ENCODE measurements around the gene SLC35E3. TPM values are rescaled to one million over a fixed set of nuclear protein-coding genes. Genes with fewer than 3 reads are reported as not detected.

SLC35E3 gene
- total RNA-seq, 4 donors from 2014 or later: 1.7 to 4.9 (median 3.1) TPM

GRCh38 chr12:68793975-68794652, 48.1 kb downstream of the SLC35E3 start:
- 98% methylated on average over 4 of the region's 4 CpGs for WGBS
- Histone ChIP-seq H3K27ac (replicated peaks in 1 of 4) (no peak overlapping the region), H3K36me3 (no peaks in the 10 kb centered on the region), H3K4me3 (no peak overlapping the region), H3K27me3 (no peaks in the 10 kb centered on the region), H3K4me1 (no peaks in the 10 kb centered on the region), H3K9me3 (no peaks in the 10 kb centered on the region)
- TF ChIP-seq POLR2A (IDR thresholded peaks at IDR 0.05; ENCODE audit: low read depth): no peak
- TF ChIP-seq POLR2AphosphoS5 (IDR thresholded peaks at IDR 0.05): no peak
- TF ChIP-seq, protein P1, sequence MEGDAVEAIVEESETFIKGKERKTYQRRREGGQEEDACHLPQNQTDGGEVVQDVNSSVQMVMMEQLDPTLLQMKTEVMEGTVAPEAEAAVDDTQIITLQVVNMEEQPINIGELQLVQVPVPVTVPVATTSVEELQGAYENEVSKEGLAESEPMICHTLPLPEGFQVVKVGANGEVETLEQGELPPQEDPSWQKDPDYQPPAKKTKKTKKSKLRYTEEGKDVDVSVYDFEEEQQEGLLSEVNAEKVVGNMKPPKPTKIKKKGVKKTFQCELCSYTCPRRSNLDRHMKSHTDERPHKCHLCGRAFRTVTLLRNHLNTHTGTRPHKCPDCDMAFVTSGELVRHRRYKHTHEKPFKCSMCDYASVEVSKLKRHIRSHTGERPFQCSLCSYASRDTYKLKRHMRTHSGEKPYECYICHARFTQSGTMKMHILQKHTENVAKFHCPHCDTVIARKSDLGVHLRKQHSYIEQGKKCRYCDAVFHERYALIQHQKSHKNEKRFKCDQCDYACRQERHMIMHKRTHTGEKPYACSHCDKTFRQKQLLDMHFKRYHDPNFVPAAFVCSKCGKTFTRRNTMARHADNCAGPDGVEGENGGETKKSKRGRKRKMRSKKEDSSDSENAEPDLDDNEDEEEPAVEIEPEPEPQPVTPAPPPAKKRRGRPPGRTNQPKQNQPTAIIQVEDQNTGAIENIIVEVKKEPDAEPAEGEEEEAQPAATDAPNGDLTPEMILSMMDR (IDR thresholded peaks at IDR 0.05): no peak
- no peak for TF ChIP-seq EP300 (IDR thresholded peaks at IDR 0.05)
- intact Hi-C loops (cut with DNase I): no loop called here
- no peak for DNase-seq (ENCODE audit: extremely low spot score)

DNA sequence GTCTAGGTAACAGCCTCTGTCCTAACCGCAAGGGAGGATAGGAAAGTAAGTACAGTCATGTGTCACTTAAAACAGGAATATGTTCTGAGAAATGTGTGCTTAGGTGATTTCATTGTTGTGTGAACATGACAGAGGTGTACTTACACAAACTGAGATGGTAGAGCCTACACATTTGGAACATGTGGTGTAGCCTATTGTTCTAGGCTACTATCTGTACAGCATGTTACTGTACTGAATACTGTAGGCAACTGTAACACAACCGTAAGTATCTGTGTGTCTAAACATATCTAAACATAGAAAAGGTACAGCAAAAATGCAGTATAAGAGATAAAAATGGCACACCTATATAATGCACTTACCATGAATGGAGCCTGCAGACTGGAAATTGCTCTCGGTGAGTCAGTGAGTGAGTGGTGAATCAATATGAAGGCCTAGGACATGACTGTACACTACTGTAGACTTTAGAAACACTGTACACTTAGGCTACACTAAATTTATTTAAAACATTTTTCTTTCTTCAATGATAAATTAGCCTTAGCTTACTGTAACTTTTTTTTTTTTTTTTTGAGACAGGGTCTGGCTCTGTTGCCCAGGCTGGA, 48.8 kb downstream of the SLC35E3 start:
- intact Hi-C loops (cut with DNase I): no loop called here
- no peaks in the 10 kb centered on the region for H3K36me3 ChIP-seq
- no peak for DNase-seq (ENCODE audit: extremely low spot score)
- H3K9me3 ChIP-seq: no peaks in the 10 kb centered on the region
- TF ChIP-seq POLR2AphosphoS5 (IDR thresholded peaks at IDR 0.05) (no peak), POLR2A (IDR thresholded peaks at IDR 0.05; ENCODE audit: low read depth) (no peak)
- TF ChIP-seq, protein P1 (IDR thresholded peaks at IDR 0.05): no peak
- no peak overlapping the region for H3K27ac ChIP-seq (replicated peaks in 1 of 4)
- H3K27me3 ChIP-seq: no peaks in the 10 kb centered on the region
- H3K4me3 ChIP-seq: no peak overlapping the region
- 99% methylated on average over 3 of the region's 3 CpGs for WGBS
- H3K4me1 ChIP-seq: no peaks in the 10 kb centered on the region

DNA sequence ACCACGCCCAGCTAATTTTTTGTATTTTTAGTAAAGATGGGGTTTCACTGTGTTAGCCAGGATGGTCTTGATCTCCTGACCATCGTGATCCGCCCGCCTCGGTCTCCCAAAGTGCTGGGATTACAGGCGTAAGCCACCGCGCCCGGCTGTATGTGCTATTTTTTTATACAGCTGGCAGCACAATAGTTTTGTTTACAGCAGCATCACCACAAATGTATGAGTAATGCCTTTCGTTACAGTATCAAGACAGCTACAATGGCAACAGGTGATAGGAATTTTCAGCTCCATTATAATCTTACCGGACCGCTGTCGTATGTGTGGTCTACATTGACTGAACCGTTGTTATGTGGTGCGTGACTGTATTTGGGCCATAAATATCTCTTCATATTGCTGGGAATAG, 50.4 kb downstream of the SLC35E3 start:
- no peak overlapping the region for H3K27ac ChIP-seq (replicated peaks in 1 of 4)
- H3K4me3 ChIP-seq: no peak overlapping the region
- TF ChIP-seq EP300 (IDR thresholded peaks at IDR 0.05) (no peak), POLR2AphosphoS5 (IDR thresholded peaks at IDR 0.05) (no peak), POLR2A (IDR thresholded peaks at IDR 0.05; ENCODE audit: low read depth) (no peak)
- TF ChIP-seq, protein P1 (IDR thresholded peaks at IDR 0.05): no peak
- no peaks in the 10 kb centered on the region for H3K4me1 ChIP-seq
- H3K36me3 ChIP-seq: no peaks in the 10 kb centered on the region
- H3K27me3 ChIP-seq: no peaks in the 10 kb centered on the region
- WGBS: 98% methylated on average over 15 of the region's 15 CpGs
- no peak for DNase-seq (ENCODE audit: extremely low spot score)
- intact Hi-C loops (cut with DNase I): no loop called here
- no peaks in the 10 kb centered on the region for H3K9me3 ChIP-seq

DNA sequence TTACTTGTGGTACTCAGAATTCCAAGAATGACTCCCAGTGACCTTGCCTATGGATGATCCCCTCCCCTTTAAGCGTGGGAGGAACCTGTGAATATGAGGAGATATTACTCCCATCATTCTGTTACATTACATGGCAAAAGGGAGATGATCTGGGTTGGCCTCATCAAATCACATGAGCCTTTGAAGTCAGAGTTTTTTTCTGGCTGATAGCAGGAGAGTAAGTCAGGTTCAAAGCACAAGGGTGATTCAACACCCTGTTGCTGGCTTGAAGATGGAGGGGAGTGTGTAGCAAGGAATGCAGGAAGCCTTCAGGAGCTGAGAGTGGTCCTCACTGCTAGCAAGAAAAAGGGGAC, 52.9 kb downstream of the SLC35E3 start:
- Histone ChIP-seq H3K27me3 (no peaks in the 10 kb centered on the region), H3K27ac (replicated peaks in 1 of 4) (no peak overlapping the region), H3K9me3 (no peaks in the 10 kb centered on the region), H3K4me3 (no peak overlapping the region), H3K4me1 (no peaks in the 10 kb centered on the region), H3K36me3 (no peaks in the 10 kb centered on the region)
- no peak for TF ChIP-seq EP300 (IDR thresholded peaks at IDR 0.05)
- TF ChIP-seq POLR2AphosphoS5 (IDR thresholded peaks at IDR 0.05): no peak
- TF ChIP-seq, protein P1 (IDR thresholded peaks at IDR 0.05): no peak
- TF ChIP-seq POLR2A (IDR thresholded peaks at IDR 0.05; ENCODE audit: low read depth): no peak
- DNase-seq (ENCODE audit: extremely low spot score): no peak
- 86% methylated on average over 1 of the region's 1 CpG for WGBS
- intact Hi-C loops (cut with DNase I): no loop called here

Data from esophagus muscularis mucosa (tissue), 4 donors.